Measurements from ENCODE around the gene ANKK1. TPM values are rescaled to one million over a fixed set of nuclear protein-coding genes. Genes with fewer than 3 reads are reported as not detected.

Gene ANKK1
- total and polyA plus RNA-seq, 2 donors (not counting 1 experiment from before 2014, with no cell fraction given): 0.89 to 5.3 TPM

GRCh38 chr11:113351068-113351450, 36.5 kb upstream of the ANKK1 start:
- ChIA-PET POLR2A (no interaction called here), CTCF (no interaction called here)
- H3K4me1 Mint-ChIP-seq: no peaks in the 10 kb centered on the region
- WGBS (ENCODE audit: insufficient coverage): 80% methylated on average over 1 of the region's 3 CpGs
- no peak overlapping the region for H3K4me3 Mint-ChIP-seq
- H3K9me3 Mint-ChIP-seq (ENCODE audit: insufficient read depth): peaks cover 7% of the 10 kb centered on the region
- Histone ChIP-seq H3K4me1 (ENCODE audit: control insufficient read depth in 2 of 2, insufficient read depth in 2 of 2, low read length in 2 of 2) (no peaks in the 10 kb centered on the region), H3K79me2 (ENCODE audit: control insufficient read depth, insufficient read depth, low read length) (no peaks in the 10 kb centered on the region), H3K36me3 (replicated peaks in 1 of 2; ENCODE audit: control extremely low read depth in 1 of 2, control insufficient read depth in 1 of 2, extremely low read depth in 1 of 2, insufficient read depth in 2 of 2, low read length in 1 of 2) (peaks cover 0 to 42% of the 10 kb centered on the region in 2 experiments), H3K9me3 (ENCODE audit: control extremely low read depth in 1 of 3, control insufficient read depth in 2 of 3, insufficient read depth in 1 of 3, low read length in 2 of 3) (peaks cover 0 to 5% (median 1%) of the 10 kb centered on the region in 3 donors), H3K4me2 (replicated peaks; ENCODE audit: low read depth, low read length, poor library complexity, severe bottlenecking) (no peak overlapping the region), H4K20me1 (ENCODE audit: control insufficient read depth, insufficient read depth, low read length, poor library complexity, severe bottlenecking) (no peaks in the 10 kb centered on the region), H2AFZ (ENCODE audit: insufficient read depth, low read depth, low read length, poor library complexity, severe bottlenecking) (no peak overlapping the region), H3K9ac (ENCODE audit: low read length) (no peak overlapping the region), H3K4me3 (ENCODE audit: control extremely low read depth in 1 of 5, extremely low read depth in 1 of 5, insufficient read depth in 1 of 5, low read depth in 2 of 5, low read length in 4 of 5) (no peak overlapping the region), H3K27me3 (replicated peaks in 1 of 4; ENCODE audit: control extremely low read depth in 1 of 4, control insufficient read depth in 3 of 4, insufficient read depth in 4 of 4, low read length in 3 of 4) (no peaks in the 10 kb centered on the region), H3K27ac (ENCODE audit: low read length in 2 of 2) (no peak overlapping the region)
- intact Hi-C loops (cut with micrococcal nuclease): no loop called here
- H3K27ac Mint-ChIP-seq: no peak overlapping the region
- no peak for TF ChIP-seq EZH2 (IDR thresholded peaks at IDR 0.05; ENCODE audit: borderline replicate concordance, insufficient read depth, low read depth, low read length, poor library complexity, severe bottlenecking)
- TF ChIP-seq CTCF (IDR thresholded peaks at IDR 0.05): no peak
- no peak for ATAC-seq (ENCODE audit: low read depth)
- no peaks in the 10 kb centered on the region for H3K27me3 Mint-ChIP-seq
- DNase-seq: no peak

- DNase-seq (no peak), ATAC-seq (ENCODE audit: low read depth) (no peak)
- Histone ChIP-seq H3K27me3 (replicated peaks in 1 of 4; ENCODE audit: control extremely low read depth in 1 of 4, control insufficient read depth in 3 of 4, insufficient read depth in 4 of 4, low read length in 3 of 4) (no peaks in the 10 kb centered on the region), H2AFZ (ENCODE audit: insufficient read depth, low read depth, low read length, poor library complexity, severe bottlenecking) (no peak overlapping the region), H3K9me3 (ENCODE audit: control extremely low read depth in 1 of 3, control insufficient read depth in 2 of 3, insufficient read depth in 1 of 3, low read length in 2 of 3) (peaks cover 0 to 10% (median 4%) of the 10 kb centered on the region in 3 donors), H3K79me2 (ENCODE audit: control insufficient read depth, insufficient read depth, low read length) (no peaks in the 10 kb centered on the region), H3K4me1 (ENCODE audit: control insufficient read depth in 2 of 2, insufficient read depth in 2 of 2, low read length in 2 of 2) (no peaks in the 10 kb centered on the region), H3K27ac (ENCODE audit: low read length in 2 of 2) (no peak overlapping the region), H3K4me3 (ENCODE audit: control extremely low read depth in 1 of 5, extremely low read depth in 1 of 5, insufficient read depth in 1 of 5, low read depth in 2 of 5, low read length in 4 of 5) (no peak overlapping the region), H3K9ac (ENCODE audit: low read length) (no peak overlapping the region), H3K4me2 (replicated peaks; ENCODE audit: low read depth, low read length, poor library complexity, severe bottlenecking) (no peak overlapping the region), H4K20me1 (ENCODE audit: control insufficient read depth, insufficient read depth, low read length, poor library complexity, severe bottlenecking) (no peaks in the 10 kb centered on the region), H3K36me3 (replicated peaks in 1 of 2; ENCODE audit: control extremely low read depth in 1 of 2, control insufficient read depth in 1 of 2, extremely low read depth in 1 of 2, insufficient read depth in 2 of 2, low read length in 1 of 2) (peaks cover 0 to 46% of the 10 kb centered on the region in 2 experiments)
- WGBS (ENCODE audit: insufficient coverage): 100% methylated on average over 3 of the region's 4 CpGs
- no peak overlapping the region for H3K27ac Mint-ChIP-seq
- CTCF ChIA-PET: no interaction called here
- H3K4me1 Mint-ChIP-seq: no peaks in the 10 kb centered on the region
- no peak overlapping the region for H3K4me3 Mint-ChIP-seq
- TF ChIP-seq EZH2 (IDR thresholded peaks at IDR 0.05; ENCODE audit: borderline replicate concordance, insufficient read depth, low read depth, low read length, poor library complexity, severe bottlenecking): no peak
- TF ChIP-seq CTCF (IDR thresholded peaks at IDR 0.05): no peak
- POLR2A ChIA-PET: no interaction called here
- peaks cover 8% of the 10 kb centered on the region for H3K9me3 Mint-ChIP-seq (ENCODE audit: insufficient read depth)
- no peaks in the 10 kb centered on the region for H3K27me3 Mint-ChIP-seq
- intact Hi-C loops (cut with micrococcal nuclease): no loop called here
Observed at GRCh38 chr11:113351480-113351879, 36.1 kb upstream of the ANKK1 start.

Data from B cell (primary cell).